ENCODE results near the gene ARHGEF40.

The ARHGEF40 gene

GRCh38 chr14:21070083-21070609 is at the start of gene ARHGEF40:
Gene ARHGEF40 (plus strand): TSS chr14:21070304. CDS start chr14:21070397, 93 bp downstream.
- DNase-seq (ENCODE audit: low spot score) (no peak), ATAC-seq (ENCODE audit: low read depth) (peak; percentile 27)
- peak within 1 kb of the TSS; percentile 60 for H3K27ac ChIP-seq (ENCODE audit: poor library complexity, severe bottlenecking)

GRCh38 chr14:21020977-21021545 is 49.0 kb upstream of the ARHGEF40 start:
- no peak for TF ChIP-seq CTCF (IDR thresholded peaks at IDR 0.05; ENCODE audit: poor library complexity, severe bottlenecking)
- Histone ChIP-seq H3K36me3 (ENCODE audit: low read depth) (no peaks in the 10 kb centered on the region), H3K27me3 (ENCODE audit: insufficient read depth, poor library complexity, severe bottlenecking) (no peaks in the 10 kb centered on the region), H3K4me3 (ENCODE audit: severe bottlenecking) (no peak overlapping the region), H3K9me3 (ENCODE audit: severe bottlenecking) (no peaks in the 10 kb centered on the region), H3K27ac (ENCODE audit: poor library complexity, severe bottlenecking) (no peak overlapping the region), H3K4me1 (ENCODE audit: insufficient read depth, poor library complexity, severe bottlenecking) (no peaks in the 10 kb centered on the region)
- ATAC-seq (ENCODE audit: low read depth) (no peak), DNase-seq (ENCODE audit: low spot score) (no peak)

More at GRCh38 chr14:21070083-21070609, at the start of gene ARHGEF40:
- no peaks in the 10 kb centered on the region for H3K9me3 ChIP-seq (ENCODE audit: severe bottlenecking)
- H3K36me3 ChIP-seq (ENCODE audit: low read depth), result peaks cover 5% of the 10 kb centered on the region
- TF ChIP-seq CTCF (IDR thresholded peaks at IDR 0.05; ENCODE audit: poor library complexity, severe bottlenecking), result no peak
- H3K4me1 ChIP-seq (ENCODE audit: insufficient read depth, poor library complexity, severe bottlenecking), result peaks cover 6% of the 10 kb centered on the region
- H3K4me3 ChIP-seq (ENCODE audit: severe bottlenecking), result peak within 1 kb of the TSS; percentile 64
- peaks cover 12% of the 10 kb centered on the region for H3K27me3 ChIP-seq (ENCODE audit: insufficient read depth, poor library complexity, severe bottlenecking)

GRCh38 chr14:21022686-21023085 is 47.4 kb upstream of the ARHGEF40 start:
- ATAC-seq (ENCODE audit: low read depth) (no peak), DNase-seq (ENCODE audit: low spot score) (no peak)
- Histone ChIP-seq H3K27ac (ENCODE audit: poor library complexity, severe bottlenecking) (no peak overlapping the region), H3K27me3 (ENCODE audit: insufficient read depth, poor library complexity, severe bottlenecking) (no peaks in the 10 kb centered on the region), H3K4me3 (ENCODE audit: severe bottlenecking) (no peak overlapping the region), H3K36me3 (ENCODE audit: low read depth) (no peaks in the 10 kb centered on the region), H3K4me1 (ENCODE audit: insufficient read depth, poor library complexity, severe bottlenecking) (no peaks in the 10 kb centered on the region), H3K9me3 (ENCODE audit: severe bottlenecking) (no peaks in the 10 kb centered on the region)
- TF ChIP-seq CTCF (IDR thresholded peaks at IDR 0.05; ENCODE audit: poor library complexity, severe bottlenecking), result no peak

- no peak overlapping the region for H3K27ac ChIP-seq (ENCODE audit: poor library complexity, severe bottlenecking)
- ATAC-seq (ENCODE audit: low read depth) (no peak), DNase-seq (ENCODE audit: low spot score) (no peak)
- no peaks in the 10 kb centered on the region for H3K9me3 ChIP-seq (ENCODE audit: severe bottlenecking)
- TF ChIP-seq CTCF (IDR thresholded peaks at IDR 0.05; ENCODE audit: poor library complexity, severe bottlenecking), result no peak
- H3K4me1 ChIP-seq (ENCODE audit: insufficient read depth, poor library complexity, severe bottlenecking), result no peaks in the 10 kb centered on the region
- no peaks in the 10 kb centered on the region for H3K27me3 ChIP-seq (ENCODE audit: insufficient read depth, poor library complexity, severe bottlenecking)
- no peak overlapping the region for H3K4me3 ChIP-seq (ENCODE audit: severe bottlenecking)
- no peaks in the 10 kb centered on the region for H3K36me3 ChIP-seq (ENCODE audit: low read depth)
These were observed 46.9 kb upstream of the ARHGEF40 start for GRCh38 chr14:21023174-21023573.
